GM23338 (cell line): ENCODE measurements around the gene CCDC181. TPM values are rescaled to one million over a fixed set of nuclear protein-coding genes. Genes with fewer than 3 reads are reported as not detected.

Source experiments
- ATAC-seq: fragments of 200-7000 bp; cut with Tn5 transposase; 3 replicates; pipeline ENCODE4 v1.9.1; 2020
- DNase-seq: peaks from one replicate; pipeline ENCODE4 v3.0.0-alpha.2; 2015; ENCODE audit warnings: low spot score
- H2AFZ ChIP-seq: fragments of 200-600 bp; sonication (generic); 2 replicates; pipeline ENCODE4 v1.8.0; 2016; ENCODE audit warnings: antibody characterized with exemption, mild to moderate bottlenecking, moderate library complexity
- H3F3A ChIP-seq: fragments of 200-600 bp; sonication (generic); replicated peaks from 2 replicates; pipeline ENCODE4 v1.8.0; 2017; ENCODE audit warnings: antibody characterized with exemption, mixed run types, low read depth
- H3K27ac ChIP-seq: fragments of 200-600 bp; sonication (generic); 2 replicates; pipeline ENCODE4 v1.6.1; 2016; ENCODE audit warnings: low read depth
- H3K27me3 ChIP-seq: fragments of 200-600 bp; sonication (generic); 2 replicates; pipeline ENCODE4 v1.8.0; 2016; ENCODE audit warnings: mild to moderate bottlenecking, mixed run types, moderate library complexity; ENCODE audit not compliant: insufficient read depth
- H3K36me3 ChIP-seq: fragments of 200-600 bp; sonication (generic); 2 replicates; pipeline ENCODE4 v1.8.0; 2016; ENCODE audit warnings: mild to moderate bottlenecking; ENCODE audit not compliant: insufficient read depth
- H3K4me1 ChIP-seq: fragments of 200-600 bp; sonication (generic); 2 replicates; pipeline ENCODE4 v1.8.0; 2016; ENCODE audit warnings: mild to moderate bottlenecking, moderate library complexity; ENCODE audit not compliant: insufficient read depth
- H3K4me2 ChIP-seq: fragments of 200-600 bp; sonication (generic); 2 replicates; pipeline ENCODE4 v1.7.1; 2017; ENCODE audit warnings: mixed run types
- H3K4me3 ChIP-seq: fragments of 200-600 bp; sonication (generic); 2 replicates; pipeline ENCODE4 v1.6.1; 2016; ENCODE audit warnings: mixed run types
- H3K79me2 ChIP-seq: fragments of 200-600 bp; sonication (generic); replicated peaks from 2 replicates; pipeline ENCODE4 v1.8.0; 2017; ENCODE audit warnings: mild to moderate bottlenecking; ENCODE audit not compliant: insufficient read depth
- H3K9me2 ChIP-seq: fragments of 200-600 bp; sonication (generic); 2 replicates; pipeline ENCODE4 v1.8.0; 2017; ENCODE audit not compliant: insufficient read depth
- H4K20me1 ChIP-seq: fragments of 200-600 bp; sonication (generic); replicated peaks from 2 replicates; pipeline ENCODE4 v1.8.0; 2017; ENCODE audit warnings: mild to moderate bottlenecking; ENCODE audit not compliant: insufficient read depth
- H3K27ac Mint-ChIP-seq: 2 replicates; pipeline ENCODE4 v1.8.0; 2020; ENCODE audit warnings: inconsistent platforms, mild to moderate bottlenecking, moderate library complexity, mixed read lengths
- H3K27me3 Mint-ChIP-seq: 3 replicates; pipeline ENCODE4 v1.8.0; 2022; ENCODE audit warnings: low read depth, mild to moderate bottlenecking, moderate library complexity, mixed read lengths, inconsistent platforms; ENCODE audit not compliant: insufficient read depth, poor library complexity
- H3K36me3 Mint-ChIP-seq: 3 replicates; pipeline ENCODE4 v1.8.0; 2021; ENCODE audit warnings: low read depth, mild to moderate bottlenecking, inconsistent platforms, moderate library complexity, mixed read lengths
- H3K4me1 Mint-ChIP-seq: 3 replicates; pipeline ENCODE4 v1.8.0; 2020; ENCODE audit warnings: mild to moderate bottlenecking, inconsistent platforms, mixed read lengths
- H3K4me3 Mint-ChIP-seq: 3 replicates; pipeline ENCODE4 v1.8.0; 2021; ENCODE audit warnings: moderate library complexity, mild to moderate bottlenecking, inconsistent platforms, mixed read lengths
- H3K9me3 Mint-ChIP-seq: 3 replicates; pipeline ENCODE4 v1.8.0; 2020; ENCODE audit warnings: moderate library complexity, mild to moderate bottlenecking, inconsistent platforms, mixed read lengths
- EZH2 ChIP-seq: fragments of 200-600 bp; sonication (generic); IDR thresholded peaks from one replicate; pipeline ENCODE4 v1.8.0; 2017; ENCODE audit warnings: antibody characterized with exemption, mild to moderate bottlenecking, low read depth; ENCODE audit not compliant: unreplicated experiment
- JUNB ChIP-seq: IDR thresholded peaks from one replicate; pipeline ENCODE4 v1.6.1; 2016; ENCODE audit warnings: antibody characterized with exemption; ENCODE audit not compliant: unreplicated experiment
- POLR2AphosphoS5 ChIP-seq: IDR thresholded peaks from 2 replicates; pipeline ENCODE4 v1.6.1; 2016; ENCODE audit warnings: antibody characterized with exemption, low read depth
- ZNF114 ChIP-seq: fragments of 250-450 bp; sonication (Bioruptor Pico); IDR thresholded peaks from 2 replicates; pipeline ENCODE4 v1.5.0; 2020; ENCODE audit warnings: mild to moderate bottlenecking, moderate library complexity
- ZNF331 ChIP-seq: fragments of 250-450 bp; sonication (Bioruptor Pico); IDR thresholded peaks from 2 replicates; pipeline ENCODE4 v1.5.0; 2020; ENCODE audit warnings: low read depth, mild to moderate bottlenecking, moderate library complexity
- polyA plus RNA-seq: library from polyadenylated mRNA; unstranded; fragments of >200 nt; fragmentation: Nextera tagmentation; extraction: Ambion mirVana; gene quantifications from 2 replicates; pipeline ENCODE4 v1.2.1, GENCODE V29; 2016
- total RNA-seq: library from RNA; depleted of rRNA; stranded (reverse); fragments of >200 nt; shearing (Covaris generic); gene quantifications from 2 replicates; pipeline ENCODE4 v1.2.3, GENCODE V29; 2014
- TF ChIP-seq, protein P1 (sequence below), 2 experiments: fragments of 200-600 bp in 1 of 2; sonication (generic) in 1 of 2; conservative IDR thresholded peaks; 2 replicates each; pipeline versions ENCODE4 v1.5.1 to v1.6.1; 2016 to 2017; ENCODE audit warnings: antibody characterized with exemption in 2 of 2, low read depth in 2 of 2, mild to moderate bottlenecking in 2 of 2, moderate library complexity in 1 of 2
- TF ChIP-seq, protein P2 (sequence below): IDR thresholded peaks from one replicate; pipeline ENCODE4 v1.6.1; 2018; ENCODE audit warnings: antibody characterized with exemption; ENCODE audit not compliant: unreplicated experiment
- TF ChIP-seq, protein P3 (sequence below): IDR thresholded peaks from 2 replicates; pipeline ENCODE4 v1.6.1; 2016; ENCODE audit warnings: antibody characterized with exemption
- TF ChIP-seq, protein P4 (sequence below): fragments of 250-450 bp; sonication (Bioruptor Pico); IDR thresholded peaks from 2 replicates; pipeline ENCODE4 v1.5.0; 2020; ENCODE audit warnings: mild to moderate bottlenecking, moderate library complexity

CCDC181 gene
- total and polyA plus RNA-seq, 2 experiments from 2014 or later: 3.4 to 9.0 TPM

DNA sequence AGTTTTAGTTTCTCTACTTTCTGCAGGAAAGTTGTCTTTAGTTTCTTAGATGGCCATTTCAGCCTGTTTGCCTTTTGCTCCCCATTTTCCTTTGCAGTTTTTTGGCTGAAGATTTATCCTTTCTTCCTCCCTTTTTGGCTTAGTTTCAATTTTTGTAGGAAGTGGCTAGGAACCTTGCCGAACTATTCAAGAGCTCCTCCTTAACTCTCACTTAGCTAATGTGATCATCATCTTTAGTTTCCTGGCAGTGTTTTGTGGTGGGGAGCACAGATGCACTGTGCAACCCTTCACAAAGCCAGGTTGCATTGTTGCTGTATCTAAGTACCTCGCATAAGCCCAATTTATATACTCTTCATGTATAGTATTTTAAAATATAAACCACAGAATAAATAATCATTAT is 28.8 kb upstream of the CCDC181 start:
- H3K27me3 ChIP-seq: no peaks in the 10 kb centered on the region
- no peaks in the 10 kb centered on the region for H3F3A ChIP-seq
- Mint-ChIP-seq H3K36me3 (peaks cover 4% of the 10 kb centered on the region; the same call in 2 of the 3 replicates), H3K4me1 (peaks cover 4% of the 10 kb centered on the region; the same call in 2 of the 3 replicates), H3K27me3 (no peaks in the 10 kb centered on the region), H3K4me3 (no peak overlapping the region), H3K9me3 (peaks cover 8% of the 10 kb centered on the region; the same call in 2 of the 3 replicates), H3K27ac (no peak overlapping the region)
- H2AFZ ChIP-seq: no peak overlapping the region
- no peaks in the 10 kb centered on the region for H4K20me1 ChIP-seq
- no peaks in the 10 kb centered on the region for H3K9me2 ChIP-seq
- ATAC-seq (no peak), DNase-seq (no peak)
- H3K4me3 ChIP-seq: no peak overlapping the region
- no peaks in the 10 kb centered on the region for H3K79me2 ChIP-seq
- no peaks in the 10 kb centered on the region for H3K36me3 ChIP-seq
- no peak overlapping the region for H3K4me2 ChIP-seq
- no peak overlapping the region for H3K27ac ChIP-seq
- no peak for TF ChIP-seq ZNF331 (CRISPR knock-in tag)
- no peak for TF ChIP-seq POLR2AphosphoS5
- no peaks in the 10 kb centered on the region; the same call in 1 of the 2 replicates for H3K4me1 ChIP-seq

DNA sequence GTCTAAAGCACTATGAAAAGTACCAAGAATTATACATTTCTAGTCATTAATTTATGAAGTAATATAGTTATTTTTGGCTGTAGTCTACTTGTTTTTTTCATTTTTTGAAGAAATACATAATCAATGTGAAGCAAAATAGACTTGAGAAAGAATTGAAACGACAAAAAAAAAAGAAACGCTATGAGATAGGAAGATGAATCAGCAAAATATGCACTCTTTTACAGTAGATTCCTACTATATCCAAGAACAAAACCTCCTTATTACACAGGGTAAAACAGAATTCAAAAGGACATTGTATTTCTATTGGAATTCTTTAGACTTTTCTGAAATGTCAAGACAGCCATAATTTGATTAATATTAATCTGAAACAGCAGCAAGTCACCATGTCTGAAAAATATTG is 25.6 kb upstream of the CCDC181 start:
- no peaks in the 10 kb centered on the region for H4K20me1 ChIP-seq
- peaks cover 4% of the 10 kb centered on the region; the same call in 2 of the 3 replicates for H3K36me3 Mint-ChIP-seq
- H3K9me3 Mint-ChIP-seq: peaks cover 8% of the 10 kb centered on the region; the same call in 2 of the 3 replicates
- no peak overlapping the region for H2AFZ ChIP-seq
- no peaks in the 10 kb centered on the region for H3K79me2 ChIP-seq
- H3K36me3 ChIP-seq: no peaks in the 10 kb centered on the region
- H3K27me3 Mint-ChIP-seq: no peaks in the 10 kb centered on the region
- H3K4me1 Mint-ChIP-seq: peaks cover 7% of the 10 kb centered on the region; the same call in 2 of the 3 replicates
- H3K27ac Mint-ChIP-seq: 0 out of 2 replicates have a peak overlapping the region, but pooled peaks have one; percentile 8
- H3K4me1 ChIP-seq: 0 out of 2 replicates have a peak, but pooled peaks cover 3% of the 10 kb centered on the region
- H3K27ac ChIP-seq: no peak overlapping the region
- DNase-seq (no peak), ATAC-seq (no peak)
- no peak overlapping the region for H3K4me2 ChIP-seq
- H3F3A ChIP-seq: no peaks in the 10 kb centered on the region
- H3K4me3 ChIP-seq: no peak overlapping the region
- no peaks in the 10 kb centered on the region for H3K9me2 ChIP-seq
- no peak overlapping the region for H3K4me3 Mint-ChIP-seq
- H3K27me3 ChIP-seq: no peaks in the 10 kb centered on the region
- no peak for TF ChIP-seq EZH2
- TF ChIP-seq, protein P1, sequence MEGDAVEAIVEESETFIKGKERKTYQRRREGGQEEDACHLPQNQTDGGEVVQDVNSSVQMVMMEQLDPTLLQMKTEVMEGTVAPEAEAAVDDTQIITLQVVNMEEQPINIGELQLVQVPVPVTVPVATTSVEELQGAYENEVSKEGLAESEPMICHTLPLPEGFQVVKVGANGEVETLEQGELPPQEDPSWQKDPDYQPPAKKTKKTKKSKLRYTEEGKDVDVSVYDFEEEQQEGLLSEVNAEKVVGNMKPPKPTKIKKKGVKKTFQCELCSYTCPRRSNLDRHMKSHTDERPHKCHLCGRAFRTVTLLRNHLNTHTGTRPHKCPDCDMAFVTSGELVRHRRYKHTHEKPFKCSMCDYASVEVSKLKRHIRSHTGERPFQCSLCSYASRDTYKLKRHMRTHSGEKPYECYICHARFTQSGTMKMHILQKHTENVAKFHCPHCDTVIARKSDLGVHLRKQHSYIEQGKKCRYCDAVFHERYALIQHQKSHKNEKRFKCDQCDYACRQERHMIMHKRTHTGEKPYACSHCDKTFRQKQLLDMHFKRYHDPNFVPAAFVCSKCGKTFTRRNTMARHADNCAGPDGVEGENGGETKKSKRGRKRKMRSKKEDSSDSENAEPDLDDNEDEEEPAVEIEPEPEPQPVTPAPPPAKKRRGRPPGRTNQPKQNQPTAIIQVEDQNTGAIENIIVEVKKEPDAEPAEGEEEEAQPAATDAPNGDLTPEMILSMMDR (conservative IDR thresholded peaks at IDR 0.05; ENCODE audit: low read depth in 2 of 2): no peak
- TF ChIP-seq, protein P2, sequence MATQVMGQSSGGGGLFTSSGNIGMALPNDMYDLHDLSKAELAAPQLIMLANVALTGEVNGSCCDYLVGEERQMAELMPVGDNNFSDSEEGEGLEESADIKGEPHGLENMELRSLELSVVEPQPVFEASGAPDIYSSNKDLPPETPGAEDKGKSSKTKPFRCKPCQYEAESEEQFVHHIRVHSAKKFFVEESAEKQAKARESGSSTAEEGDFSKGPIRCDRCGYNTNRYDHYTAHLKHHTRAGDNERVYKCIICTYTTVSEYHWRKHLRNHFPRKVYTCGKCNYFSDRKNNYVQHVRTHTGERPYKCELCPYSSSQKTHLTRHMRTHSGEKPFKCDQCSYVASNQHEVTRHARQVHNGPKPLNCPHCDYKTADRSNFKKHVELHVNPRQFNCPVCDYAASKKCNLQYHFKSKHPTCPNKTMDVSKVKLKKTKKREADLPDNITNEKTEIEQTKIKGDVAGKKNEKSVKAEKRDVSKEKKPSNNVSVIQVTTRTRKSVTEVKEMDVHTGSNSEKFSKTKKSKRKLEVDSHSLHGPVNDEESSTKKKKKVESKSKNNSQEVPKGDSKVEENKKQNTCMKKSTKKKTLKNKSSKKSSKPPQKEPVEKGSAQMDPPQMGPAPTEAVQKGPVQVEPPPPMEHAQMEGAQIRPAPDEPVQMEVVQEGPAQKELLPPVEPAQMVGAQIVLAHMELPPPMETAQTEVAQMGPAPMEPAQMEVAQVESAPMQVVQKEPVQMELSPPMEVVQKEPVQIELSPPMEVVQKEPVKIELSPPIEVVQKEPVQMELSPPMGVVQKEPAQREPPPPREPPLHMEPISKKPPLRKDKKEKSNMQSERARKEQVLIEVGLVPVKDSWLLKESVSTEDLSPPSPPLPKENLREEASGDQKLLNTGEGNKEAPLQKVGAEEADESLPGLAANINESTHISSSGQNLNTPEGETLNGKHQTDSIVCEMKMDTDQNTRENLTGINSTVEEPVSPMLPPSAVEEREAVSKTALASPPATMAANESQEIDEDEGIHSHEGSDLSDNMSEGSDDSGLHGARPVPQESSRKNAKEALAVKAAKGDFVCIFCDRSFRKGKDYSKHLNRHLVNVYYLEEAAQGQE: no peak
- TF ChIP-seq JUNB: no peak
- TF ChIP-seq ZNF114 (CRISPR knock-in tag): no peak
- TF ChIP-seq, protein P3, sequence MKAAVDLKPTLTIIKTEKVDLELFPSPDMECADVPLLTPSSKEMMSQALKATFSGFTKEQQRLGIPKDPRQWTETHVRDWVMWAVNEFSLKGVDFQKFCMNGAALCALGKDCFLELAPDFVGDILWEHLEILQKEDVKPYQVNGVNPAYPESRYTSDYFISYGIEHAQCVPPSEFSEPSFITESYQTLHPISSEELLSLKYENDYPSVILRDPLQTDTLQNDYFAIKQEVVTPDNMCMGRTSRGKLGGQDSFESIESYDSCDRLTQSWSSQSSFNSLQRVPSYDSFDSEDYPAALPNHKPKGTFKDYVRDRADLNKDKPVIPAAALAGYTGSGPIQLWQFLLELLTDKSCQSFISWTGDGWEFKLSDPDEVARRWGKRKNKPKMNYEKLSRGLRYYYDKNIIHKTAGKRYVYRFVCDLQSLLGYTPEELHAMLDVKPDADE: no peak
- TF ChIP-seq, protein P4, sequence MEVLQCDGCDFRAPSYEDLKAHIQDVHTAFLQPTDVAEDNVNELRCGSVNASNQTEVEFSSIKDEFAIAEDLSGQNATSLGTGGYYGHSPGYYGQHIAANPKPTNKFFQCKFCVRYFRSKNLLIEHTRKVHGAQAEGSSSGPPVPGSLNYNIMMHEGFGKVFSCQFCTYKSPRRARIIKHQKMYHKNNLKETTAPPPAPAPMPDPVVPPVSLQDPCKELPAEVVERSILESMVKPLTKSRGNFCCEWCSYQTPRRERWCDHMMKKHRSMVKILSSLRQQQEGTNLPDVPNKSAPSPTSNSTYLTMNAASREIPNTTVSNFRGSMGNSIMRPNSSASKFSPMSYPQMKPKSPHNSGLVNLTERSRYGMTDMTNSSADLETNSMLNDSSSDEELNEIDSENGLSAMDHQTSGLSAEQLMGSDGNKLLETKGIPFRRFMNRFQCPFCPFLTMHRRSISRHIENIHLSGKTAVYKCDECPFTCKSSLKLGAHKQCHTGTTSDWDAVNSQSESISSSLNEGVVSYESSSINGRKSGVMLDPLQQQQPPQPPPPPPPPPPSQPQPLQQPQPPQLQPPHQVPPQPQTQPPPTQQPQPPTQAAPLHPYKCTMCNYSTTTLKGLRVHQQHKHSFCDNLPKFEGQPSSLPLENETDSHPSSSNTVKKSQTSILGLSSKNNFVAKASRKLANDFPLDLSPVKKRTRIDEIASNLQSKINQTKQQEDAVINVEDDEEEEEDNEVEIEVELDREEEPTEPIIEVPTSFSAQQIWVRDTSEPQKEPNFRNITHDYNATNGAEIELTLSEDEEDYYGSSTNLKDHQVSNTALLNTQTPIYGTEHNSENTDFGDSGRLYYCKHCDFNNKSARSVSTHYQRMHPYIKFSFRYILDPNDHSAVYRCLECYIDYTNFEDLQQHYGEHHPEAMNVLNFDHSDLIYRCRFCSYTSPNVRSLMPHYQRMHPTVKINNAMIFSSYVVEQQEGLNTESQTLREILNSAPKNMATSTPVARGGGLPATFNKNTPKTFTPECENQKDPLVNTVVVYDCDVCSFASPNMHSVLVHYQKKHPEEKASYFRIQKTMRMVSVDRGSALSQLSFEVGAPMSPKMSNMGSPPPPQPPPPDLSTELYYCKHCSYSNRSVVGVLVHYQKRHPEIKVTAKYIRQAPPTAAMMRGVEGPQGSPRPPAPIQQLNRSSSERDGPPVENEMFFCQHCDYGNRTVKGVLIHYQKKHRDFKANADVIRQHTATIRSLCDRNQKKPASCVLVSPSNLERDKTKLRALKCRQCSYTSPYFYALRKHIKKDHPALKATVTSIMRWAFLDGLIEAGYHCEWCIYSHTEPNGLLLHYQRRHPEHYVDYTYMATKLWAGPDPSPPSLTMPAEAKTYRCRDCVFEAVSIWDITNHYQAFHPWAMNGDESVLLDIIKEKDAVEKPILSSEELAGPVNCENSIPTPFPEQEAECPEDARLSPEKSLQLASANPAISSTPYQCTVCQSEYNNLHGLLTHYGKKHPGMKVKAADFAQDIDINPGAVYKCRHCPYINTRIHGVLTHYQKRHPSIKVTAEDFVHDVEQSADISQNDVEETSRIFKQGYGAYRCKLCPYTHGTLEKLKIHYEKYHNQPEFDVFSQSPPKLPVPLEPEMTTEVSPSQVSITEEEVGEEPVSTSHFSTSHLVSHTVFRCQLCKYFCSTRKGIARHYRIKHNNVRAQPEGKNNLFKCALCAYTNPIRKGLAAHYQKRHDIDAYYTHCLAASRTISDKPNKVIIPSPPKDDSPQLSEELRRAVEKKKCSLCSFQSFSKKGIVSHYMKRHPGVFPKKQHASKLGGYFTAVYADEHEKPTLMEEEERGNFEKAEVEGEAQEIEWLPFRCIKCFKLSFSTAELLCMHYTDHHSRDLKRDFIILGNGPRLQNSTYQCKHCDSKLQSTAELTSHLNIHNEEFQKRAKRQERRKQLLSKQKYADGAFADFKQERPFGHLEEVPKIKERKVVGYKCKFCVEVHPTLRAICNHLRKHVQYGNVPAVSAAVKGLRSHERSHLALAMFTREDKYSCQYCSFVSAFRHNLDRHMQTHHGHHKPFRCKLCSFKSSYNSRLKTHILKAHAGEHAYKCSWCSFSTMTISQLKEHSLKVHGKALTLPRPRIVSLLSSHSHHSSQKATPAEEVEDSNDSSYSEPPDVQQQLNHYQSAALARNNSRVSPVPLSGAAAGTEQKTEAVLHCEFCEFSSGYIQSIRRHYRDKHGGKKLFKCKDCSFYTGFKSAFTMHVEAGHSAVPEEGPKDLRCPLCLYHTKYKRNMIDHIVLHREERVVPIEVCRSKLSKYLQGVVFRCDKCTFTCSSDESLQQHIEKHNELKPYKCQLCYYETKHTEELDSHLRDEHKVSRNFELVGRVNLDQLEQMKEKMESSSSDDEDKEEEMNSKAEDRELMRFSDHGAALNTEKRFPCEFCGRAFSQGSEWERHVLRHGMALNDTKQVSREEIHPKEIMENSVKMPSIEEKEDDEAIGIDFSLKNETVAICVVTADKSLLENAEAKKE (CRISPR knock-in tag): no peak
